Measurements from ENCODE around the gene YIPF7. TPM values are rescaled to one million over a fixed set of nuclear protein-coding genes. Genes with fewer than 3 reads are reported as not detected.
A peak's percentile ranks its signal among the peaks of the same experiment; 100 is the strongest.

YIPF7 gene
- total RNA-seq, 1 donor = not detected

GRCh38 chr4:44662623-44663005, 11.2 kb upstream of the YIPF7 start:
- Histone ChIP-seq H3K4me1 (ENCODE audit: insufficient read depth, low read length) (no peaks in the 10 kb centered on the region), H3K4me3 (ENCODE audit: insufficient read depth, low read length) (no peak overlapping the region), H4K20me1 (ENCODE audit: insufficient read depth, low read length) (no peaks in the 10 kb centered on the region), H2AFZ (ENCODE audit: low read length) (no peak overlapping the region), H3K9me3 (ENCODE audit: low read depth, low read length) (no peaks in the 10 kb centered on the region), H3K79me2 (ENCODE audit: insufficient read depth, low read length) (no peaks in the 10 kb centered on the region), H3K27ac (ENCODE audit: low read depth, low read length) (no peak overlapping the region), H3K36me3 (ENCODE audit: insufficient read depth, low read length) (no peaks in the 10 kb centered on the region), H3K27me3 (ENCODE audit: insufficient read depth, low read length) (no peaks in the 10 kb centered on the region), H3K4me2 (ENCODE audit: insufficient read depth, low read length) (no peak overlapping the region)
- no peak for TF ChIP-seq CTCF (IDR thresholded peaks at IDR 0.05; ENCODE audit: extremely low read depth, low read depth, low read length)
- no peak for DNase-seq (ENCODE audit: insufficient read length, low spot score, missing footprints)

- no peak for TF ChIP-seq CTCF (IDR thresholded peaks at IDR 0.05; ENCODE audit: extremely low read depth, low read depth, low read length)
- Histone ChIP-seq H4K20me1 (ENCODE audit: insufficient read depth, low read length) (no peaks in the 10 kb centered on the region), H3K4me1 (ENCODE audit: insufficient read depth, low read length) (no peaks in the 10 kb centered on the region), H3K36me3 (ENCODE audit: insufficient read depth, low read length) (no peaks in the 10 kb centered on the region), H3K27ac (ENCODE audit: low read depth, low read length) (no peak overlapping the region), H3K27me3 (ENCODE audit: insufficient read depth, low read length) (no peaks in the 10 kb centered on the region), H3K4me2 (ENCODE audit: insufficient read depth, low read length) (no peak overlapping the region), H3K9me3 (ENCODE audit: low read depth, low read length) (no peaks in the 10 kb centered on the region), H3K79me2 (ENCODE audit: insufficient read depth, low read length) (no peaks in the 10 kb centered on the region), H2AFZ (ENCODE audit: low read length) (no peak overlapping the region), H3K4me3 (ENCODE audit: insufficient read depth, low read length) (no peak overlapping the region)
- peak; percentile 29 for DNase-seq (ENCODE audit: insufficient read length, low spot score, missing footprints)
Measured at GRCh38 chr4:44661940-44662622, 10.7 kb upstream of the YIPF7 start.

GRCh38 chr4:44660396-44660795, 9.0 kb upstream of the YIPF7 start:
- Histone ChIP-seq H3K4me3 (ENCODE audit: insufficient read depth, low read length) (no peak overlapping the region), H3K27me3 (ENCODE audit: insufficient read depth, low read length) (no peaks in the 10 kb centered on the region), H2AFZ (ENCODE audit: low read length) (no peak overlapping the region), H3K36me3 (ENCODE audit: insufficient read depth, low read length) (no peaks in the 10 kb centered on the region), H3K4me1 (ENCODE audit: insufficient read depth, low read length) (no peaks in the 10 kb centered on the region), H3K4me2 (ENCODE audit: insufficient read depth, low read length) (no peak overlapping the region), H3K9me3 (ENCODE audit: low read depth, low read length) (no peaks in the 10 kb centered on the region), H3K79me2 (ENCODE audit: insufficient read depth, low read length) (no peaks in the 10 kb centered on the region), H3K27ac (ENCODE audit: low read depth, low read length) (no peak overlapping the region), H4K20me1 (ENCODE audit: insufficient read depth, low read length) (no peaks in the 10 kb centered on the region)
- TF ChIP-seq CTCF (IDR thresholded peaks at IDR 0.05; ENCODE audit: extremely low read depth, low read depth, low read length) = no peak
- DNase-seq (ENCODE audit: insufficient read length, low spot score, missing footprints) = no peak

- no peak for TF ChIP-seq CTCF (IDR thresholded peaks at IDR 0.05; ENCODE audit: extremely low read depth, low read depth, low read length)
- Histone ChIP-seq H3K79me2 (ENCODE audit: insufficient read depth, low read length) (no peaks in the 10 kb centered on the region), H3K4me2 (ENCODE audit: insufficient read depth, low read length) (no peak overlapping the region), H4K20me1 (ENCODE audit: insufficient read depth, low read length) (no peaks in the 10 kb centered on the region), H3K36me3 (ENCODE audit: insufficient read depth, low read length) (no peaks in the 10 kb centered on the region), H3K4me1 (ENCODE audit: insufficient read depth, low read length) (no peaks in the 10 kb centered on the region), H3K4me3 (ENCODE audit: insufficient read depth, low read length) (no peak overlapping the region), H3K27ac (ENCODE audit: low read depth, low read length) (no peak overlapping the region), H2AFZ (ENCODE audit: low read length) (no peak overlapping the region), H3K9me3 (ENCODE audit: low read depth, low read length) (no peaks in the 10 kb centered on the region), H3K27me3 (ENCODE audit: insufficient read depth, low read length) (no peaks in the 10 kb centered on the region)
- no peak for DNase-seq (ENCODE audit: insufficient read length, low spot score, missing footprints)
Measured at GRCh38 chr4:44652002-44652401, 577 bp upstream of the YIPF7 start.

All from osteoblast (primary cell).